Measurements from ENCODE around the gene IGSF22. TPM values are rescaled to one million over a fixed set of nuclear protein-coding genes. Genes with fewer than 3 reads are reported as not detected.

The IGSF22 gene
- total RNA-seq, 1 experiment from 2014 or later = not detected

GRCh38 chr11:18766015-18766414, 40.0 kb upstream of the IGSF22 start:
- DNase-seq (ENCODE audit: low read depth, low spot score) = no peak
- Histone ChIP-seq H3K4me3 (replicated peaks in 1 of 2; ENCODE audit: low read depth in 1 of 2, low read length in 2 of 2) (no peak overlapping the region), H3K79me2 (ENCODE audit: insufficient read depth, low read length) (no peaks in the 10 kb centered on the region), H3K36me3 (ENCODE audit: control insufficient read depth in 1 of 2, insufficient read depth in 2 of 2, low read length in 2 of 2) (no peaks in the 10 kb centered on the region), H3K9me3 (ENCODE audit: control insufficient read depth in 1 of 2, insufficient read depth in 1 of 2, low read depth in 1 of 2, low read length in 2 of 2) (no peaks in the 10 kb centered on the region), H2AFZ (ENCODE audit: low read depth, low read length, poor library complexity, severe bottlenecking) (no peak overlapping the region), H3K27me3 (ENCODE audit: insufficient read depth, low read length) (no peaks in the 10 kb centered on the region), H3K27ac (ENCODE audit: low read depth, low read length) (no peak overlapping the region), H3K9ac (ENCODE audit: low read length) (no peak overlapping the region), H3K4me2 (ENCODE audit: low read length) (no peak overlapping the region), H3K4me1 (ENCODE audit: control insufficient read depth in 1 of 2, insufficient read depth in 2 of 2, low read length in 2 of 2) (peaks cover 4 to 13% of the 10 kb centered on the region in 2 experiments), H3K9me2 (ENCODE audit: insufficient read depth) (no peaks in the 10 kb centered on the region), H4K20me1 (ENCODE audit: insufficient read depth) (no peaks in the 10 kb centered on the region)
- ChIA-PET CTCF (interaction anchor here (1.8 to 3.9 kb wide), 3 partner anchors 11 to 225 kb away, joined by 9 to 42 read pairs (median 23); no protein-coding TSS in a partner anchor), POLR2A (no interaction called here), RAD21 (ENCODE audit: low non-redundant PET in 1 of 2, low total read pairs in 2 of 2, uncharacterized antibody in 2 of 2, unreplicated experiment in 2 of 2) (no interaction called here)
- no TSS peak for BruUV-seq (replicated peaks)
- intact Hi-C loops (cut with micrococcal nuclease) = no loop called here
- no peak for ATAC-seq
- TF ChIP-seq, protein P1, sequence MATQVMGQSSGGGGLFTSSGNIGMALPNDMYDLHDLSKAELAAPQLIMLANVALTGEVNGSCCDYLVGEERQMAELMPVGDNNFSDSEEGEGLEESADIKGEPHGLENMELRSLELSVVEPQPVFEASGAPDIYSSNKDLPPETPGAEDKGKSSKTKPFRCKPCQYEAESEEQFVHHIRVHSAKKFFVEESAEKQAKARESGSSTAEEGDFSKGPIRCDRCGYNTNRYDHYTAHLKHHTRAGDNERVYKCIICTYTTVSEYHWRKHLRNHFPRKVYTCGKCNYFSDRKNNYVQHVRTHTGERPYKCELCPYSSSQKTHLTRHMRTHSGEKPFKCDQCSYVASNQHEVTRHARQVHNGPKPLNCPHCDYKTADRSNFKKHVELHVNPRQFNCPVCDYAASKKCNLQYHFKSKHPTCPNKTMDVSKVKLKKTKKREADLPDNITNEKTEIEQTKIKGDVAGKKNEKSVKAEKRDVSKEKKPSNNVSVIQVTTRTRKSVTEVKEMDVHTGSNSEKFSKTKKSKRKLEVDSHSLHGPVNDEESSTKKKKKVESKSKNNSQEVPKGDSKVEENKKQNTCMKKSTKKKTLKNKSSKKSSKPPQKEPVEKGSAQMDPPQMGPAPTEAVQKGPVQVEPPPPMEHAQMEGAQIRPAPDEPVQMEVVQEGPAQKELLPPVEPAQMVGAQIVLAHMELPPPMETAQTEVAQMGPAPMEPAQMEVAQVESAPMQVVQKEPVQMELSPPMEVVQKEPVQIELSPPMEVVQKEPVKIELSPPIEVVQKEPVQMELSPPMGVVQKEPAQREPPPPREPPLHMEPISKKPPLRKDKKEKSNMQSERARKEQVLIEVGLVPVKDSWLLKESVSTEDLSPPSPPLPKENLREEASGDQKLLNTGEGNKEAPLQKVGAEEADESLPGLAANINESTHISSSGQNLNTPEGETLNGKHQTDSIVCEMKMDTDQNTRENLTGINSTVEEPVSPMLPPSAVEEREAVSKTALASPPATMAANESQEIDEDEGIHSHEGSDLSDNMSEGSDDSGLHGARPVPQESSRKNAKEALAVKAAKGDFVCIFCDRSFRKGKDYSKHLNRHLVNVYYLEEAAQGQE (IDR thresholded peaks at IDR 0.05; ENCODE audit: low read depth) = no peak
- TF ChIP-seq EZH2phosphoT487 (IDR thresholded peaks at IDR 0.05; ENCODE audit: borderline replicate concordance) (no peak), RAD21 (IDR thresholded peaks at IDR 0.05; ENCODE audit: low read depth) (no peak), ATF3 (IDR thresholded peaks at IDR 0.05) (no peak), CEBPB (IDR thresholded peaks at IDR 0.05; ENCODE audit: low read depth) (no peak)

DNA sequence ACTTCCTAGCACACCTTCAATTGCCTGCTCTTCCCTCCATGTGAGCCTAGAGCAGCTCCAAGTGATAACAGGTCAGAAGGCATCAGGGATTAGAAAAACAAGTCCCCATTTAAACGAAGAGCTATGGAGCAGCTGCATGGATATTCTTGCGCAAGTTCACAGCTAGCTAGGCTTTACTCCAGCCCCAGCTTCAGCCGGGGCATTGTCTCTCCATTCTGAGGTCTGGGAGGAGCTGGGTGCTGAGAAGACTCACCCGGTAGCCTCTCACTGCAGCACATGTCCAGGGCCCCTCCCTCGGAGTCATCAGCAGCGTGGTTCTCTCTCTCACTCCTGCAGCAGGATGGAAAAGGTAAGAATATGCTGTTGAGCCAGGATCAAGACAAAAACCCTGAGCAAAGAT, 39.6 kb upstream of the IGSF22 start:
- BruUV-seq (replicated peaks) = no TSS peak
- H3K9me3 ChIP-seq (ENCODE audit: control insufficient read depth in 1 of 2, insufficient read depth in 1 of 2, low read depth in 1 of 2, low read length in 2 of 2) = no peaks in the 10 kb centered on the region
- H3K36me3 ChIP-seq (ENCODE audit: control insufficient read depth in 1 of 2, insufficient read depth in 2 of 2, low read length in 2 of 2) = no peaks in the 10 kb centered on the region
- ChIA-PET RAD21 (ENCODE audit: low non-redundant PET in 1 of 2, low total read pairs in 2 of 2, uncharacterized antibody in 2 of 2, unreplicated experiment in 2 of 2) (no interaction called here), POLR2A (no interaction called here), CTCF (interaction anchor here (0.7 to 3.9 kb wide), 6 partner anchors 8 to 650 kb away, joined by 4 to 42 read pairs (median 10); no protein-coding TSS in a partner anchor)
- intact Hi-C loops (cut with micrococcal nuclease) = no loop called here
- no peak overlapping the region for H3K27ac ChIP-seq (ENCODE audit: low read depth, low read length)
- no peaks in the 10 kb centered on the region for H4K20me1 ChIP-seq (ENCODE audit: insufficient read depth)
- no peaks in the 10 kb centered on the region for H3K27me3 ChIP-seq (ENCODE audit: insufficient read depth, low read length)
- DNase-seq (ENCODE audit: low read depth, low spot score) (no peak), ATAC-seq (no peak)
- no peak overlapping the region for H3K4me3 ChIP-seq (replicated peaks in 1 of 2; ENCODE audit: low read depth in 1 of 2, low read length in 2 of 2)
- no peaks in the 10 kb centered on the region for H3K9me2 ChIP-seq (ENCODE audit: insufficient read depth)
- peaks cover 4 to 13% of the 10 kb centered on the region in 2 experiments for H3K4me1 ChIP-seq (ENCODE audit: control insufficient read depth in 1 of 2, insufficient read depth in 2 of 2, low read length in 2 of 2)
- H3K4me2 ChIP-seq (ENCODE audit: low read length) = no peak overlapping the region
- H3K79me2 ChIP-seq (ENCODE audit: insufficient read depth, low read length) = no peaks in the 10 kb centered on the region
- H3K9ac ChIP-seq (ENCODE audit: low read length) = no peak overlapping the region
- no peak overlapping the region for H2AFZ ChIP-seq (ENCODE audit: low read depth, low read length, poor library complexity, severe bottlenecking)
- no peak for TF ChIP-seq JUND (IDR thresholded peaks at IDR 0.05)
- TF ChIP-seq, protein P2, sequence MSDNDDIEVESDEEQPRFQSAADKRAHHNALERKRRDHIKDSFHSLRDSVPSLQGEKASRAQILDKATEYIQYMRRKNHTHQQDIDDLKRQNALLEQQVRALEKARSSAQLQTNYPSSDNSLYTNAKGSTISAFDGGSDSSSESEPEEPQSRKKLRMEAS (IDR thresholded peaks at IDR 0.05) = no peak
- no peak for TF ChIP-seq POLR2AphosphoS5 (IDR thresholded peaks at IDR 0.05; ENCODE audit: low read depth, low read length)
- TF ChIP-seq CBX3 (IDR thresholded peaks at IDR 0.05; ENCODE audit: low read depth) = no peak
- TF ChIP-seq ZBTB33 (IDR thresholded peaks at IDR 0.05; ENCODE audit: extremely low read depth, insufficient replicate concordance, low read length) = no peak
- TF ChIP-seq SRF (IDR thresholded peaks at IDR 0.05; ENCODE audit: low read depth) = no peak
- TF ChIP-seq FOSL1 (IDR thresholded peaks at IDR 0.05; ENCODE audit: low read depth) = no peak
- TF ChIP-seq RAD21 (IDR thresholded peaks at IDR 0.05; ENCODE audit: low read depth) = no peak
- TF ChIP-seq SIN3A (IDR thresholded peaks at IDR 0.05; ENCODE audit: low read depth) = no peak
- TF ChIP-seq POLR2A (IDR thresholded peaks at IDR 0.05; ENCODE audit: borderline replicate concordance, extremely low read depth, insufficient read depth, insufficient read length) = no peak
- TF ChIP-seq ATF3 (IDR thresholded peaks at IDR 0.05) = no peak

All from HCT116 (cell line).